GM10266 (cell line): ENCODE data around the gene HES3.

Source experiments
- DNase-seq: peaks from one replicate; pipeline ENCODE4 v3.0.0; 2012; ENCODE audit errors: extremely low spot score
- CTCF ChIP-seq: IDR thresholded peaks from 2 replicates; pipeline ENCODE4 v1.5.1; 2012; ENCODE audit warnings: mild to moderate bottlenecking, low read depth; ENCODE audit not compliant: control insufficient read depth, insufficient read depth; ENCODE audit errors: missing control alignments

The HES3 gene

GRCh38 chr1:6269296-6269695 is 25.3 kb downstream of the HES3 start:
- no peak for DNase-seq

GRCh38 chr1:6269720-6270400 is 25.9 kb downstream of the HES3 start:
- no peak for TF ChIP-seq CTCF
- no peak for DNase-seq

More at GRCh38 chr1:6269296-6269695, 25.3 kb downstream of the HES3 start:
- TF ChIP-seq CTCF = no peak

GRCh38 chr1:6270401-6270800 is 26.4 kb downstream of the HES3 start:
- no peak for DNase-seq
- TF ChIP-seq CTCF = no peak

- no peak for TF ChIP-seq CTCF
- no peak for DNase-seq
Observed at GRCh38 chr1:6271006-6271405, 27.0 kb downstream of the HES3 start.

- DNase-seq = no peak
- no peak for TF ChIP-seq CTCF
Observed at GRCh38 chr1:6271554-6271953, 27.6 kb downstream of the HES3 start.

- TF ChIP-seq CTCF = no peak
- DNase-seq = no peak
Observed at GRCh38 chr1:6272452-6272851, 28.5 kb downstream of the HES3 start.

- no peak for DNase-seq
- no peak for TF ChIP-seq CTCF
Observed at GRCh38 chr1:6272868-6273267, 28.9 kb downstream of the HES3 start.
